ENCODE data around the gene NME5.
"Not testable (repeated sequence)": the region's sequence is repeated elsewhere in the genome, so short reads cannot be mapped to it uniquely, and the experiment has no call there.

Gene NME5

GRCh38 chr5:138138949-138139780, at the start of gene NME5:
Gene NME5 (minus strand): TSS chr5:138139428. CDS start chr5:138138780, 648 bp downstream.
- peak; percentile 20 for DNase-seq

GRCh38 chr5:138188626-138189025, 49.4 kb upstream of the NME5 start:
- DNase-seq, result no peak

GRCh38 chr5:138186002-138186447, 46.8 kb upstream of the NME5 start:
- no peak for DNase-seq

GRCh38 chr5:138182808-138183207, 43.6 kb upstream of the NME5 start:
- DNase-seq, result no peak

GRCh38 chr5:138180841-138181240, 41.6 kb upstream of the NME5 start:
- no peak for DNase-seq

GRCh38 chr5:138180183-138180782, 41.1 kb upstream of the NME5 start:
- DNase-seq, result peak; percentile 1

GRCh38 chr5:138179277-138179857, 40.1 kb upstream of the NME5 start:
- DNase-seq, result no peak

GRCh38 chr5:138178516-138179276, 39.5 kb upstream of the NME5 start, which contains the start of the genes BRD8 and KIF20A:
Gene BRD8 (minus strand): TSS chr5:138178630. CDS start chr5:138178614, 16 bp downstream.
Gene KIF20A (plus strand): TSS chr5:138179112. CDS start chr5:138179681, 569 bp downstream.
- DNase-seq, result peak; percentile 78

- DNase-seq, result no peak
Measured at GRCh38 chr5:138177941-138178515, 38.8 kb upstream of the NME5 start.

- no peak for DNase-seq
Measured at GRCh38 chr5:138170299-138170698, 31.1 kb upstream of the NME5 start.

- no peak for DNase-seq
Measured at GRCh38 chr5:138169124-138169523, 29.9 kb upstream of the NME5 start.

- no peak for DNase-seq
Measured at GRCh38 chr5:138163721-138164120, 24.5 kb upstream of the NME5 start.

GRCh38 chr5:138160706-138161105, 21.5 kb upstream of the NME5 start:
- no peak for DNase-seq

- DNase-seq, result no peak
Measured at GRCh38 chr5:138159666-138160065, 20.4 kb upstream of the NME5 start.

GRCh38 chr5:138157626-138158025, 18.4 kb upstream of the NME5 start:
- DNase-seq, result no peak

GRCh38 chr5:138155977-138156376, 16.7 kb upstream of the NME5 start:
- not testable (repeated sequence) for DNase-seq

- no peak for DNase-seq
Measured at GRCh38 chr5:138149530-138149929, 10.3 kb upstream of the NME5 start.

- no peak for DNase-seq
Measured at GRCh38 chr5:138148811-138149210, 9.6 kb upstream of the NME5 start.

- not testable (repeated sequence) for DNase-seq
Measured at GRCh38 chr5:138143578-138143977, 4.3 kb upstream of the NME5 start.

GRCh38 chr5:138141734-138142133, 2.5 kb upstream of the NME5 start:
- no peak for DNase-seq

GRCh38 chr5:138140268-138140667, 1.0 kb upstream of the NME5 start:
- DNase-seq, result no peak

- DNase-seq, result no peak
Measured at GRCh38 chr5:138139781-138140090, 508 bp upstream of the NME5 start.

- no peak for DNase-seq
Measured at GRCh38 chr5:138132543-138132942, 6.7 kb downstream of the NME5 start.

Measured in DMS153 (cell line).